Trophoblast cell (in vitro differentiated cells and primary cell): ENCODE measurements around the gene STX10.

ENCODE experiments used
- DNase-seq, 2 donors: peaks; one replicate each; pipeline ENCODE4 v3.0.0-alpha.2; 2016
- H2AFZ ChIP-seq: 2 replicates; pipeline ENCODE4 v1.6.1; 2013; ENCODE audit warnings: low read length, moderate library complexity, mild to moderate bottlenecking; ENCODE audit not compliant: insufficient read depth, poor library complexity
- H2AK5ac ChIP-seq: 2 replicates; pipeline ENCODE4 v1.6.1; 2013; ENCODE audit warnings: mild to moderate bottlenecking, low read length
- H2BK120ac ChIP-seq: 2 replicates; pipeline ENCODE4 v1.6.1; 2013; ENCODE audit warnings: low read length, mild to moderate bottlenecking, moderate library complexity; ENCODE audit not compliant: insufficient read depth, poor library complexity
- H2BK12ac ChIP-seq: 2 replicates; pipeline ENCODE4 v1.6.1; 2013; ENCODE audit warnings: mild to moderate bottlenecking, low read length, moderate library complexity
- H2BK5ac ChIP-seq: 2 replicates; pipeline ENCODE4 v1.6.1; 2013; ENCODE audit warnings: low read length, low read depth, moderate library complexity, mild to moderate bottlenecking; ENCODE audit not compliant: poor library complexity
- H3K14ac ChIP-seq: 2 replicates; pipeline ENCODE4 v1.6.1; 2013; ENCODE audit warnings: mild to moderate bottlenecking, low read length
- H3K18ac ChIP-seq: 2 replicates; pipeline ENCODE4 v1.6.1; 2013; ENCODE audit warnings: mild to moderate bottlenecking, low read length
- H3K23ac ChIP-seq: 2 replicates; pipeline ENCODE4 v1.6.1; 2013; ENCODE audit warnings: low read length
- H3K27ac ChIP-seq: 2 replicates; pipeline ENCODE4 v1.5.1; 2013; ENCODE audit warnings: low read depth, mild to moderate bottlenecking, inconsistent platforms, low read length, moderate library complexity
- H3K27me3 ChIP-seq: 2 replicates; pipeline ENCODE4 v1.6.1; 2013; ENCODE audit warnings: inconsistent platforms, mild to moderate bottlenecking, low read length, moderate library complexity; ENCODE audit not compliant: insufficient read depth
- H3K36me3 ChIP-seq, 2 experiments: 1 replicate in 1 of 2; 2 replicates in 1 of 2; pipeline ENCODE4 v1.6.1; 2013; ENCODE audit warnings: low read length in 2 of 2, mild to moderate bottlenecking in 2 of 2, moderate library complexity in 1 of 2; ENCODE audit not compliant: insufficient read depth in 2 of 2, control insufficient read depth in 1 of 2
- H3K4ac ChIP-seq: 2 replicates; pipeline ENCODE4 v1.6.1; 2013; ENCODE audit warnings: low read depth, mild to moderate bottlenecking, low read length, moderate library complexity
- H3K4me1 ChIP-seq, 2 experiments: 1 replicate in 1 of 2; 2 replicates in 1 of 2; pipeline ENCODE4 v1.6.1; 2013; ENCODE audit warnings: low read length in 2 of 2, mild to moderate bottlenecking in 2 of 2, moderate library complexity in 1 of 2; ENCODE audit not compliant: insufficient read depth in 2 of 2, control insufficient read depth in 1 of 2
- H3K4me2 ChIP-seq: 2 replicates; pipeline ENCODE4 v1.6.1; 2013; ENCODE audit warnings: inconsistent platforms, mild to moderate bottlenecking, low read length, moderate library complexity
- H3K4me3 ChIP-seq: 2 replicates; pipeline ENCODE4 v1.5.1; 2013; ENCODE audit warnings: mild to moderate bottlenecking, low read depth, low read length, inconsistent platforms
- H3K79me1 ChIP-seq: one replicate; pipeline ENCODE4 v1.6.1; 2013; ENCODE audit warnings: low read length
- H3K79me2 ChIP-seq: 2 replicates; pipeline ENCODE4 v1.6.1; 2013; ENCODE audit warnings: low read length, mild to moderate bottlenecking; ENCODE audit not compliant: control insufficient read depth, insufficient read depth, poor library complexity
- H3K9ac ChIP-seq: 2 replicates; pipeline ENCODE4 v1.6.1; 2013; ENCODE audit warnings: mild to moderate bottlenecking, low read length
- H3K9me3 ChIP-seq: 2 replicates; pipeline ENCODE4 v1.6.1; 2013; ENCODE audit warnings: low read depth, mild to moderate bottlenecking, control low read depth, inconsistent platforms, low read length; ENCODE audit not compliant: insufficient read depth
- H4K12ac ChIP-seq: 2 replicates; pipeline ENCODE4 v1.6.1; 2013; ENCODE audit warnings: low read depth, mild to moderate bottlenecking, low read length, moderate library complexity
- H4K8ac ChIP-seq: 2 replicates; pipeline ENCODE4 v1.6.1; 2013; ENCODE audit warnings: low read depth, mild to moderate bottlenecking, low read length, moderate library complexity
- H4K91ac ChIP-seq: one replicate; pipeline ENCODE4 v1.6.1; 2013; ENCODE audit warnings: low read depth, mild to moderate bottlenecking, low read length, moderate library complexity
- WGBS: extraction: QIAGEN DNeasy Blood & Tissue Kit; methylation state at CpG from one replicate; pipeline ENCODE4 v1.1.7; 2013; ENCODE audit warnings: missing lambda C conversion rate; ENCODE audit not compliant: insufficient read length, insufficient coverage; ENCODE audit errors: extremely low coverage; 5-methylcytosine and 5-hydroxymethylcytosine counted together

STX10 gene

DNA sequence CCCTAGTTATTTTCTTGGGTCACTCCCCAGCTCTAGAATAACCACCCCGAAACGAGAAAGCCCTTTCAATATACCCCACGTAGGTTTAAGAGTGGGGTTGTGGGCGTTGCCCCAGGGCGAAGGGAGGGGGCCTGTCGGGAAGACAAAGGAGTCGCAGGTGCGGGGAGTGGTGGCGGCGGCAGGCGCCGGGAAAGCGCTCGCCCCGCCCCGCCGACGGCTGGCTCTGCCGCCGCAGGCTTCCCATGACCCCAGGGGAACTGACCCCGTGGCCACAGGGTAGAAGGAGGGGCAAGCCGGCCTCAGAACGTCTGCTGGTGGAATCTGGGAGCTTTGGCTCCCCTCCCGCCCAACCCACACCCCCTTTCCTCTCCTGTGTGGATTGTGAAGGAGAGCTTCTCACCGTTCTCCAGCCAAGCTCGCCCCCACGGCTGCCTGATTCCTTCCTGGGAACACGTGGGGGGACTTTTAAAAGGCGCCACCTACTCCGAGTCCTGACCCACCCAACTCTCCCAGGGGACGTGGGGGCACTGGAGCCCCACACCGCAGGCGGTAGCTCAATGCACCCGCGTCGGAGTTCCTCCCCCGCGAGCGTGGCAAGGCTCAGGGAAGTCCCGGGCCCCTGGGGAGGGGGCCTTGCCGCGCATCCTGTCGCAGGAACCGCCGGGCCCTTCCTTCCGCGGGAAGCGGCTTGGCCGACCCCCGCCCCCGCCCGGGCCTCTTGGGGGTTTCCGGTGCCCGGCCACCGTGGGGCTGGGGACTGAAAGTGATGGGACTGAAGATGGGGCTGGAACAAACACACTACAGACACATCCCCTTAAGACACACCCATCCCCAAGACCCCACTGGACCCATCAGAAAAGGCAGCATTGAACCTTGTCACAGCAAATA, 5.5 kb upstream of the STX10 start:
- Histone ChIP-seq H3K14ac (peak overlapping the region; percentile 97), H2AFZ (peak overlapping the region; percentile 42), H2BK5ac (peak overlapping the region; percentile 89), H3K9me3 (peaks cover 2% of the 10 kb centered on the region), H4K8ac (peak overlapping the region; percentile 92), H3K9ac (peak overlapping the region; percentile 16), H3K27ac (peak overlapping the region; percentile 91), H2AK5ac (peak overlapping the region; percentile 45), H2BK120ac (peak overlapping the region; percentile 90), H3K79me1 (peaks cover 46% of the 10 kb centered on the region), H3K4ac (peak overlapping the region; percentile 80), H3K23ac (no peak overlapping the region), H2BK12ac (peak overlapping the region; percentile 95), H3K79me2 (peaks cover 38% of the 10 kb centered on the region), H3K4me3 (no peak overlapping the region), H3K27me3 (no peaks in the 10 kb centered on the region), H3K18ac (peak overlapping the region; percentile 50), H4K91ac (peak overlapping the region; percentile 94), H4K12ac (peak overlapping the region; percentile 85), H3K36me3 (peaks cover 0 to 8% of the 10 kb centered on the region in 2 experiments), H3K4me1 (peaks cover 13 to 16% of the 10 kb centered on the region in 2 experiments), H3K4me2 (peak overlapping the region; percentile 81)
- DNase-seq, result peak; percentile 89 to 96
- WGBS, result no CpG with 5 or more reads among the region's 55 CpGs

DNA sequence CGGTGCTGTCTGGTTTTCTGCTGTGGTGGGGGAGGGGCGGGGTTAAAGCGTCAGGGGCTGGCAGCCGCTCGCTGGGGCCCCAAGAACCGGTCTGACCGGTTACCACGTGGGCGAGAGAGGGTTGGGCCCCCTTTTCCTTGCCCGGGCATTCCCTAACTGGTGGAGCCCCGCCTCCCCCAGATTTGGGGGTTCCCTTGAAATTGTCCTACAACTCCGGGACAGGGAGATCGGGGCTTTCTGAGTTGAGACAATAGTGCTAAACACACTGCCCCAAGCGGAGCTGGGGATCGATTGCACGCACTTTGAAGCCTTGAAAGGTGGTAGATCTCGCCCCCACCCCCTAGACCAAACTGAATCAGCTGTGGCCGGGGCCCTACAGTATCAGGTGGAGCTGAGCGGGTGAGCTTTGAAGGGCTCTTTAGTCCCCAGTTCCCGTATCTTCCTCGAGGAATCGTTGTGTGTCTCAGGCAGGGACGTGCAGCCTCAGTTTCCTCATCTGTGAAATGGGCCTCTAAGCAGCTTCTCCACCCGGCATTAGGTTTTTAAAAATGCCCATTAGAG, 4.8 kb upstream of the STX10 start:
- WGBS, result no CpG with 5 or more reads among the region's 24 CpGs
- Histone ChIP-seq H3K4me1 (peaks cover 13 to 16% of the 10 kb centered on the region in 2 experiments), H2AK5ac (peak overlapping the region; percentile 96)

DNA sequence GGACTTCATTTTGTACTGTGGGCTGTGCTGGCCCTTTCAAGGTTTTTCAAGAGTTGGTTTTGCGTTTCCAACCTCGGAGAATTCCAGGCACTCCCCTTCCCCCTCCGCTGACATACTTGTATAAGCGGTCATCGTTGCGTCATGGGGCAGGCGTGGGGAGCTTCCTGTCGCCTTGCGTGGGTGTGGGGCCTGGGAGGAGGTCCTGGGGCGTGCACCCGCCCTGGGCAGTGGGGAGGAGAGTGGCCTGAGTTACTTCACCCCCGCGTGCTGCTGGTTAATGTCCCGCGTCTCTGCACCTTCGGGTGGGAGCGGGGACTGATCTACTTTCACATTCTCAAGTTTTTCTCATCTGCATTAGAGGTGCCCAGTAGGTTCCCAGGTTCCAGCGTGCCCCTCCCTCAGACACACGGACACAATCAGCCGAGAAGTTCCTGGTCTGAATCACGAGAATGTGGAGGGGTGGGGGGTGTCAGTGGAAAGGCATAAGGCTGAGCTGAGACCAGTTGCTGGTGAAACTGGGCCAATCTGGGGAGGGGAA, 4.1 kb upstream of the STX10 start:
- Histone ChIP-seq H2AFZ (peak overlapping the region; percentile 17), H2AK5ac (peak overlapping the region; percentile 59), H3K9me3 (peaks cover 3% of the 10 kb centered on the region), H3K27ac (peak overlapping the region; percentile 91), H2BK12ac (peak overlapping the region; percentile 62), H4K12ac (peak overlapping the region; percentile 39), H3K23ac (no peak overlapping the region), H4K8ac (peak overlapping the region; percentile 85), H3K79me2 (peaks cover 48% of the 10 kb centered on the region), H2BK120ac (peak overlapping the region; percentile 88), H3K4me1 (peaks cover 13 to 19% of the 10 kb centered on the region in 2 experiments), H3K4me2 (peak overlapping the region; percentile 81), H3K18ac (peak overlapping the region; percentile 97), H3K4me3 (peak overlapping the region; percentile 97), H3K9ac (peak overlapping the region; percentile 91), H3K79me1 (peaks cover 56% of the 10 kb centered on the region), H3K4ac (peak overlapping the region; percentile 72), H3K36me3 (peaks cover 0 to 8% of the 10 kb centered on the region in 2 experiments), H3K14ac (peak overlapping the region; percentile 91), H4K91ac (peak overlapping the region; percentile 96), H2BK5ac (peak overlapping the region; percentile 84), H3K27me3 (no peaks in the 10 kb centered on the region)
- peak; percentile 79 to 81 for DNase-seq
- no CpG with 5 or more reads among the region's 21 CpGs for WGBS

More for the DNA sequence above, 4.8 kb upstream of the STX10 start:
- Histone ChIP-seq H3K4me3 (no peak overlapping the region), H3K27me3 (no peaks in the 10 kb centered on the region), H4K91ac (peak overlapping the region; percentile 94), H3K9me3 (peaks cover 2% of the 10 kb centered on the region), H3K18ac (peak overlapping the region; percentile 90), H3K27ac (peak overlapping the region; percentile 91), H3K14ac (peak overlapping the region; percentile 94), H3K4ac (peak overlapping the region; percentile 80), H2BK5ac (peak overlapping the region; percentile 89), H2BK12ac (peak overlapping the region; percentile 93), H4K12ac (peak overlapping the region; percentile 85), H3K23ac (no peak overlapping the region), H3K79me1 (peaks cover 51% of the 10 kb centered on the region), H2BK120ac (peak overlapping the region; percentile 90), H3K4me2 (peak overlapping the region; percentile 81), H2AFZ (peak overlapping the region; percentile 56), H3K79me2 (peaks cover 42% of the 10 kb centered on the region), H3K36me3 (peaks cover 0 to 8% of the 10 kb centered on the region in 2 experiments), H3K9ac (peak overlapping the region; percentile 67), H4K8ac (peak overlapping the region; percentile 92)
- peak; percentile 96 for DNase-seq

DNA sequence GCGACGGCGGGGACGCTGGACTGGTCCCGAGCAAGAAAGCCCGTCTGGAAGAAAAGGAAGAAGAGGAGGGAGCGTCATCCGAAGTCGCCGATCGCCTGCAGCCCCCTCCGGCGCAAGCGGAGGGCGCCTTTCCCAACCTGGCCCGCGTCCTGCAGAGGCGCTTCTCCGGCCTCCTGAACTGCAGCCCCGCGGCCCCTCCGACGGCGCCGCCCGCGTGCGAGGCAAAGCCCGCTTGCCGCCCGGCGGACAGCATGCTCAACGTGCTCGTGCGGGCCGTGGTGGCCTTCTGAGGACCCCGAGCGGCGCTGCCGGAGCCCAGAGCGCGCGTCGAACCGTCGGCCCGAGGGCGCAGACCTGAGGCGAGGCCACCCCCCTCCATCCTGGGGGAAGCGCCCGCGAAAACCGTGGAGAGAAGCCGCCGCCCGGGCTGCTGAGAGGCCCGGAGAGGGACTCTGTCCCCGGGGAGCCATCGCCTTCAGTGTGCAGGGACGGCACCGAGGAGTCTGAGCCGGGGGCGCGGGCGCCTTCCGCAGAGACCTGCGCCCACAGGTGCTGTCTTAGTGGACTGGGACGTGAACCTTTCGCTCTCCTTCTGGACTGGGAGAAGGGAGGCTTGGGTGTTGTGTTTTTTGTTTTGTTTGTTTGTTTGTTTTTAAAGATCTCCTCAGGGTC, 3.5 kb upstream of the STX10 start:
- H3K4me3 ChIP-seq, result peak overlapping the region; percentile 97
- peak overlapping the region; percentile 88 for H2BK120ac ChIP-seq
- H3K27ac ChIP-seq, result peak overlapping the region; percentile 91
- peak overlapping the region; percentile 91 for H3K9ac ChIP-seq
- peak overlapping the region; percentile 72 for H3K4ac ChIP-seq
- H3K4me1 ChIP-seq, result peaks cover 13 to 19% of the 10 kb centered on the region in 2 experiments
- no peak overlapping the region for H3K23ac ChIP-seq
- peak in 1 of 2 donors; percentile 25 for DNase-seq
- peak overlapping the region; percentile 23 for H2AFZ ChIP-seq
- H3K4me2 ChIP-seq, result peak overlapping the region; percentile 81
- H3K79me1 ChIP-seq, result peaks cover 56% of the 10 kb centered on the region
- H2BK5ac ChIP-seq, result peak overlapping the region; percentile 84
- H3K14ac ChIP-seq, result peak overlapping the region; percentile 91
- peak overlapping the region; percentile 19 for H2BK12ac ChIP-seq
- H3K9me3 ChIP-seq, result peaks cover 3% of the 10 kb centered on the region
- H3K36me3 ChIP-seq, result peaks cover 0 to 8% of the 10 kb centered on the region in 2 experiments
- peak overlapping the region; percentile 96 for H4K91ac ChIP-seq
- peak overlapping the region; percentile 65 for H4K12ac ChIP-seq
- peaks cover 48% of the 10 kb centered on the region for H3K79me2 ChIP-seq
- H3K18ac ChIP-seq, result peak overlapping the region; percentile 97
- WGBS, result no CpG with 5 or more reads among the region's 69 CpGs
- H3K27me3 ChIP-seq, result no peaks in the 10 kb centered on the region
- H2AK5ac ChIP-seq, result peak overlapping the region; percentile 91
- peak overlapping the region; percentile 85 for H4K8ac ChIP-seq
